ENCODE measurements around the gene ABCG1. TPM values are rescaled to one million over a fixed set of nuclear protein-coding genes. Genes with fewer than 3 reads are reported as not detected.

ABCG1 gene
- total RNA-seq, 1 donor from 2014 or later: 111 TPM

GRCh38 chr21:42272984-42273600 lies 54.2 kb downstream of the ABCG1 start:
- DNase-seq: no peak

- no peak for DNase-seq
Observed at GRCh38 chr21:42276076-42276475, 57.1 kb downstream of the ABCG1 start.

- DNase-seq: peak; percentile 23
Observed at GRCh38 chr21:42276526-42277154, 57.7 kb downstream of the ABCG1 start.

- peak; percentile 73 for DNase-seq
Observed at GRCh38 chr21:42277593-42277992, 58.7 kb downstream of the ABCG1 start.

- no peak for DNase-seq
Observed at GRCh38 chr21:42278451-42279149, 59.7 kb downstream of the ABCG1 start.

GRCh38 chr21:42279341-42279871 lies 60.5 kb downstream of the ABCG1 start:
- no peak for DNase-seq

- DNase-seq: no peak
Observed at GRCh38 chr21:42279888-42280287, 60.9 kb downstream of the ABCG1 start.

GRCh38 chr21:42280356-42281180 lies 61.6 kb downstream of the ABCG1 start:
- no peak for DNase-seq

GRCh38 chr21:42281181-42281680 lies 62.3 kb downstream of the ABCG1 start:
- no peak for DNase-seq

- no peak for DNase-seq
Observed at GRCh38 chr21:42282021-42282420, 63.1 kb downstream of the ABCG1 start.

- no peak for DNase-seq
Observed at GRCh38 chr21:42282715-42283114, 63.8 kb downstream of the ABCG1 start.

- DNase-seq: no peak
Observed at GRCh38 chr21:42285569-42286245, 66.8 kb downstream of the ABCG1 start.

- DNase-seq: no peak
Observed at GRCh38 chr21:42286416-42286815, 67.5 kb downstream of the ABCG1 start.

- DNase-seq: no peak
Observed at GRCh38 chr21:42287193-42288083, 68.5 kb downstream of the ABCG1 start.

- DNase-seq: no peak
Observed at GRCh38 chr21:42288962-42289361, 70.0 kb downstream of the ABCG1 start.

- no peak for DNase-seq
Observed at GRCh38 chr21:42289926-42290325, 71.0 kb downstream of the ABCG1 start.

GRCh38 chr21:42290505-42290904 lies 71.6 kb downstream of the ABCG1 start:
- DNase-seq: no peak

GRCh38 chr21:42291003-42291750 lies 72.2 kb downstream of the ABCG1 start:
- DNase-seq: no peak

- DNase-seq: no peak
Observed at GRCh38 chr21:42291751-42292562, 73.0 kb downstream of the ABCG1 start.
